CD14-positive monocyte (primary cell): Measurements from ENCODE around the gene SYNCRIP. TPM values are rescaled to one million over a fixed set of nuclear protein-coding genes. Genes with fewer than 3 reads are reported as not detected.

Experiments used
- DNase-seq, 3 donors: peaks; one replicate each; pipeline ENCODE4 v3.0.0-alpha.2; 2011 to 2022
- H2AFZ ChIP-seq: 2 replicates; pipeline ENCODE4 v1.6.0; 2012; ENCODE audit warnings: mild to moderate bottlenecking, low read depth, low read length, inconsistent platforms; ENCODE audit not compliant: insufficient read depth, poor library complexity, severe bottlenecking
- H3K27ac ChIP-seq, 2 donors: 1 replicate in 1 of 2; 2 replicates in 1 of 2; pipeline ENCODE4 v1.5.1; 2012 to 2013; ENCODE audit warnings: low read length in 2 of 2, control low read depth in 1 of 2, inconsistent platforms in 1 of 2, low read depth in 1 of 2, mild to moderate bottlenecking in 1 of 2
- H3K27me3 ChIP-seq, 2 donors: one replicate each; pipeline versions ENCODE4 v1.6.0 to v1.6.1; 2011 to 2013; ENCODE audit warnings: low read length in 2 of 2; ENCODE audit not compliant: control insufficient read depth in 2 of 2, insufficient read depth in 2 of 2
- H3K36me3 ChIP-seq, 2 donors: replicated peaks in 1 of 2; 1 replicate in 1 of 2; 2 replicates in 1 of 2; pipeline versions ENCODE4 v1.5.1 to v1.6.1; 2012 to 2013; ENCODE audit warnings: low read length in 2 of 2, control low read depth in 1 of 2, inconsistent platforms in 1 of 2, mild to moderate bottlenecking in 1 of 2; ENCODE audit not compliant: insufficient read depth in 2 of 2, control insufficient read depth in 1 of 2
- H3K4me1 ChIP-seq, 2 donors: 1 replicate in 1 of 2; 2 replicates in 1 of 2; pipeline versions ENCODE4 v1.5.1 to v1.6.1; 2012 to 2013; ENCODE audit warnings: low read length in 2 of 2, control low read depth in 1 of 2, inconsistent platforms in 1 of 2, mild to moderate bottlenecking in 1 of 2, moderate library complexity in 1 of 2; ENCODE audit not compliant: insufficient read depth in 2 of 2, control insufficient read depth in 1 of 2
- H3K4me2 ChIP-seq: replicated peaks from 2 replicates; pipeline ENCODE3; 2012; ENCODE audit warnings: low read length, moderate library complexity, mild to moderate bottlenecking; ENCODE audit not compliant: poor library complexity, severe bottlenecking; ENCODE audit errors: extremely low read depth
- H3K4me3 ChIP-seq, 3 experiments: fragments of 200-600 bp in 1 of 3; sonication (generic) in 1 of 3; replicated peaks in 1 of 3; 1 replicate in 2 of 3; 2 replicates in 1 of 3; pipeline ENCODE4 v1.5.1; 2011 to 2013; ENCODE audit warnings: low read length in 3 of 3, mild to moderate bottlenecking in 3 of 3, control low read depth in 2 of 3, low read depth in 2 of 3, inconsistent platforms in 1 of 3, moderate library complexity in 1 of 3
- H3K79me2 ChIP-seq: 2 replicates; pipeline ENCODE4 v1.6.0; 2012; ENCODE audit warnings: mild to moderate bottlenecking, control low read depth, inconsistent platforms, low read length, moderate library complexity; ENCODE audit not compliant: insufficient read depth
- H3K9ac ChIP-seq: 2 replicates; pipeline ENCODE4 v1.6.0; 2017; ENCODE audit warnings: low read length, mild to moderate bottlenecking; ENCODE audit not compliant: insufficient read depth, poor library complexity, severe bottlenecking
- H3K9me3 ChIP-seq, 2 donors: replicated peaks in 1 of 2; 1 replicate in 1 of 2; 2 replicates in 1 of 2; pipeline versions ENCODE4 v1.5.1 to v1.6.1; 2012 to 2013; ENCODE audit warnings: low read length in 2 of 2, control low read depth in 1 of 2; ENCODE audit not compliant: control insufficient read depth in 1 of 2, insufficient read depth in 1 of 2
- H4K20me1 ChIP-seq: 2 replicates; pipeline ENCODE4 v1.6.0; 2012; ENCODE audit warnings: mild to moderate bottlenecking, low read length, control low read depth, moderate library complexity; ENCODE audit not compliant: insufficient read depth
- H3K27ac Mint-ChIP-seq, 7 donors: one replicate each; pipeline ENCODE4 v1.8.0; 2020; ENCODE audit warnings: mild to moderate bottlenecking in 7 of 7, mixed read lengths in 7 of 7, moderate library complexity in 6 of 7, inconsistent platforms in 2 of 7
- H3K27me3 Mint-ChIP-seq, 3 donors: one replicate each; pipeline ENCODE4 v1.8.0; 2021 to 2022; ENCODE audit warnings: low read depth in 3 of 3, mild to moderate bottlenecking in 3 of 3, mixed read lengths in 3 of 3, moderate library complexity in 3 of 3, inconsistent platforms in 1 of 3
- H3K36me3 Mint-ChIP-seq, 2 donors: one replicate each; pipeline ENCODE4 v1.8.0; 2020; ENCODE audit warnings: mixed read lengths in 2 of 2, inconsistent platforms in 1 of 2, mild to moderate bottlenecking in 1 of 2
- H3K4me1 Mint-ChIP-seq: one replicate; pipeline ENCODE4 v1.8.0; 2020; ENCODE audit warnings: mild to moderate bottlenecking, mixed read lengths
- H3K4me3 Mint-ChIP-seq, 2 donors: one replicate each; pipeline ENCODE4 v1.8.0; 2020; ENCODE audit warnings: mild to moderate bottlenecking in 2 of 2, mixed read lengths in 2 of 2, moderate library complexity in 1 of 2
- H3K9me3 Mint-ChIP-seq, 7 donors: one replicate each; pipeline ENCODE4 v1.8.0; 2020 to 2022; ENCODE audit warnings: mixed read lengths in 7 of 7, mild to moderate bottlenecking in 6 of 7, moderate library complexity in 6 of 7, inconsistent platforms in 2 of 7
- WGBS: methylation state at CpG from one replicate; pipeline ENCODE4 v1.1.5; 2013; ENCODE audit warnings: missing lambda C conversion rate; ENCODE audit not compliant: insufficient coverage; 5-methylcytosine and 5-hydroxymethylcytosine counted together
- intact Hi-C, 2 donors: fragments of 100-400 bp; cut with micrococcal nuclease; formaldehyde crosslinking; loops; one replicate each; pipeline versions ENCODE4 v1.15.0 to v1.15.1; 2023
- polyA plus RNA-seq, 3 donors: library from polyadenylated mRNA; depleted of rRNA in 1 of 3; unstranded in 2 of 3; stranded (reverse) in 1 of 3; fragments of 300-500 nt in 2 of 3; fragments of >200 nt in 1 of 3; fragmentation: Illumina TruSeq in 2 of 3; gene quantifications; 1 replicate in 2 of 3; 2 replicates in 1 of 3; pipeline ENCODE4 v1.2.3, GENCODE V29; 2012 to 2021
- TF ChIP-seq, protein P1 (sequence below): fragments of 200-600 bp; IDR thresholded peaks from one replicate; pipeline ENCODE4 v1.8.0; 2022; ENCODE audit warnings: antibody characterized with exemption, mild to moderate bottlenecking

SYNCRIP gene
- polyA plus RNA-seq, 3 donors = 11.1 to 41.4 (median 36.6) TPM

DNA sequence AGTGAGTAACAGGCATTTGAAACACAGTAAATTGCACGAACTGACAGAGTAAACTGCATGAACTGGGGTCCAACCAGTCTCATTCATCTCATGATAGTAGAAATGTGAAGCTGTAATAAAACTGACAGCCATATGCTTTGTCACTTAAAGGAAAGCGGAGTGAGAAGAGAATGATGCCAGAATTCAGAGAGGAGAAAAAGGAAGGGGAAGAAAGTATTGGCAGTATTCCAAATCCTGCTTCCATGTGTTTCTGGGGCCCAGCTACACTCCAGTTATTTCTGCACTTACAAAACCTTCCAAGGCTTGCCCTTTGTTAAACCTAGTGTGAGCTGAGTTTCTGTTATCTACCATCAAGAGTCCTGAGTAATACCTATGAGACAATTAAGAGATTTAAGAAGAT is 66.2 kb downstream of the SYNCRIP start:
- no CpG with 5 or more reads among the region's 2 CpGs for WGBS
- H3K9me3 Mint-ChIP-seq = no peaks in the 10 kb centered on the region
- TF ChIP-seq, protein P1, sequence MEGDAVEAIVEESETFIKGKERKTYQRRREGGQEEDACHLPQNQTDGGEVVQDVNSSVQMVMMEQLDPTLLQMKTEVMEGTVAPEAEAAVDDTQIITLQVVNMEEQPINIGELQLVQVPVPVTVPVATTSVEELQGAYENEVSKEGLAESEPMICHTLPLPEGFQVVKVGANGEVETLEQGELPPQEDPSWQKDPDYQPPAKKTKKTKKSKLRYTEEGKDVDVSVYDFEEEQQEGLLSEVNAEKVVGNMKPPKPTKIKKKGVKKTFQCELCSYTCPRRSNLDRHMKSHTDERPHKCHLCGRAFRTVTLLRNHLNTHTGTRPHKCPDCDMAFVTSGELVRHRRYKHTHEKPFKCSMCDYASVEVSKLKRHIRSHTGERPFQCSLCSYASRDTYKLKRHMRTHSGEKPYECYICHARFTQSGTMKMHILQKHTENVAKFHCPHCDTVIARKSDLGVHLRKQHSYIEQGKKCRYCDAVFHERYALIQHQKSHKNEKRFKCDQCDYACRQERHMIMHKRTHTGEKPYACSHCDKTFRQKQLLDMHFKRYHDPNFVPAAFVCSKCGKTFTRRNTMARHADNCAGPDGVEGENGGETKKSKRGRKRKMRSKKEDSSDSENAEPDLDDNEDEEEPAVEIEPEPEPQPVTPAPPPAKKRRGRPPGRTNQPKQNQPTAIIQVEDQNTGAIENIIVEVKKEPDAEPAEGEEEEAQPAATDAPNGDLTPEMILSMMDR = no peak
- Histone ChIP-seq H3K27ac (peak overlapping the region in 1 of 2 donors; percentile 17), H3K9ac (no peak overlapping the region), H3K4me2 (no peak overlapping the region), H3K4me1 (peaks cover 9 to 12% of the 10 kb centered on the region in 2 donors), H4K20me1 (peaks cover 73% of the 10 kb centered on the region), H3K79me2 (peaks cover 86% of the 10 kb centered on the region), H3K36me3 (peaks cover 16 to 45% of the 10 kb centered on the region in 2 donors), H3K9me3 (no peaks in the 10 kb centered on the region), H3K27me3 (no peaks in the 10 kb centered on the region), H3K4me3 (no peak overlapping the region), H2AFZ (no peak overlapping the region)
- peaks cover 12% of the 10 kb centered on the region for H3K4me1 Mint-ChIP-seq
- H3K27ac Mint-ChIP-seq = no peak overlapping the region
- H3K27me3 Mint-ChIP-seq = peaks cover 0 to 4% (median 1%) of the 10 kb centered on the region in 3 donors
- intact Hi-C loops = no loop called here
- peaks cover 17 to 31% of the 10 kb centered on the region in 2 donors for H3K36me3 Mint-ChIP-seq
- DNase-seq = peak in 2 of 3 donors; percentile 24 to 38
- no peak overlapping the region for H3K4me3 Mint-ChIP-seq

DNA sequence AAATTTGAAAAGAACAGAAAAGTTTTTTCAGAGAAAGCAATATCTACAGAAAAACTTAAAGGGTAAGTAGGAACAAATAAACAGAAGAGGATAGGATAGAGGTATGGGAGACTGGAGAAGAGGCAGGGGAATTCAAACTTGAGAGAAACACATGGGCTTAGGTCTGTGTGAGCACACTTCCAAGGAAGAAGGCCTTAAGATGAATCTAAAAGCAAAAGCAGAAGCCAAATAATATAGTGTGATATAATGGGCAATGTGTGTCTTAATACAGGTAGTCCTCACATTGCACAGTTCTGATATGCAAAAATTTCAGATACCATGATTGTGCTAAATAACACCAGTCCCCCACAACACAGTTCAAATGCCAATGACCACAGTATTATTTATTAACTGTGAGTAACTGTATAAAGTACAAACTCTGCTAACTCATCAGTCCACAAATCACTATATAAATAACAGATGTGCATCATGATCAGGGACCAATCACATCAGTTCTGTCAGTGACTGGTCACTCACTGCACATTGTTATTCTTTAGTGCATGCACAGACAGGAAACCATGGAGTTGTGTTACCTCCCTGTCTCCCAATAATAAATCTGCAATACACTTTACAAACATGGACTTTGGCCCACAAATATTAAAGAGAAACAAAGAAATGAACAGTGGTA is 67.6 kb downstream of the SYNCRIP start:
- Histone ChIP-seq H3K79me2 (peaks cover 72% of the 10 kb centered on the region), H3K4me1 (peaks cover 9 to 12% of the 10 kb centered on the region in 2 donors), H3K4me3 (no peak overlapping the region), H3K4me2 (no peak overlapping the region), H3K27me3 (no peaks in the 10 kb centered on the region), H3K9ac (no peak overlapping the region), H3K27ac (no peak overlapping the region), H2AFZ (no peak overlapping the region), H3K36me3 (peaks cover 20 to 49% of the 10 kb centered on the region in 2 donors), H4K20me1 (peaks cover 58% of the 10 kb centered on the region), H3K9me3 (no peaks in the 10 kb centered on the region)
- Mint-ChIP-seq H3K27ac (no peak overlapping the region), H3K4me3 (no peak overlapping the region), H3K4me1 (peaks cover 9% of the 10 kb centered on the region), H3K36me3 (peaks cover 23 to 38% of the 10 kb centered on the region in 2 donors), H3K27me3 (peaks cover 0 to 4% (median 0%) of the 10 kb centered on the region in 3 donors), H3K9me3 (peaks cover 0 to 1% (median 0%) of the 10 kb centered on the region in 7 donors)
- intact Hi-C loops = no loop called here
- no peak for DNase-seq
- TF ChIP-seq, protein P1 = no peak
